HepG2 (cell line): Measurements from ENCODE around the gene HK2.

Experiments
- MAZ ChIP-seq, 2 experiments: sonication (generic) in 1 of 2; formaldehyde crosslinking in 1 of 2; IDR thresholded peaks; 2 replicates each; pipeline versions ENCODE4 v1.5.0 to v1.6.1; 2012 to 2020; ENCODE audit warnings: low read depth in 2 of 2, mild to moderate bottlenecking in 2 of 2, borderline replicate concordance in 1 of 2, improper control_type of control experiment in 1 of 2, low read length in 1 of 2, missing genetic modification reagents in 1 of 2, moderate library complexity in 1 of 2
- MTA3 ChIP-seq: sonication (generic); formaldehyde crosslinking; IDR thresholded peaks from 2 replicates; pipeline ENCODE4 v1.4.0; 2020; ENCODE audit warnings: missing genetic modification reagents
- MTF2 ChIP-seq: sonication (generic); formaldehyde crosslinking; IDR thresholded peaks from 2 replicates; pipeline ENCODE4 v1.5.0; 2020; ENCODE audit warnings: missing genetic modification reagents, borderline replicate concordance
- NR2C2 ChIP-seq: sonication (generic); formaldehyde crosslinking; IDR thresholded peaks from 2 replicates; pipeline ENCODE4 v1.4.0; 2020; ENCODE audit warnings: missing genetic modification reagents, mild to moderate bottlenecking, moderate library complexity, borderline replicate concordance
- PAX8 ChIP-seq: sonication (generic); formaldehyde crosslinking; IDR thresholded peaks from 2 replicates; pipeline ENCODE4 v1.8.0; 2022; ENCODE audit warnings: mild to moderate bottlenecking, missing genetic modification reagents, borderline replicate concordance
- TP53 ChIP-seq: sonication (generic); formaldehyde crosslinking; conservative IDR thresholded peaks from 2 replicates; pipeline ENCODE4 v1.4.0; 2020; ENCODE audit warnings: missing genetic modification reagents
- TF ChIP-seq, protein P1 (sequence below): sonication (generic); formaldehyde crosslinking; IDR thresholded peaks from 2 replicates; pipeline ENCODE4 v1.9.0; 2021; ENCODE audit warnings: missing genetic modification reagents, borderline replicate concordance

- TF ChIP-seq NR2C2 (CRISPR knock-in tag), result no peak
- TF ChIP-seq TP53 (CRISPR knock-in tag), result no peak
- no peak for TF ChIP-seq PAX8 (CRISPR knock-in tag)
- no peak for TF ChIP-seq MTA3
- no peak for TF ChIP-seq MTF2 (CRISPR knock-in tag)
- TF ChIP-seq, protein P1, sequence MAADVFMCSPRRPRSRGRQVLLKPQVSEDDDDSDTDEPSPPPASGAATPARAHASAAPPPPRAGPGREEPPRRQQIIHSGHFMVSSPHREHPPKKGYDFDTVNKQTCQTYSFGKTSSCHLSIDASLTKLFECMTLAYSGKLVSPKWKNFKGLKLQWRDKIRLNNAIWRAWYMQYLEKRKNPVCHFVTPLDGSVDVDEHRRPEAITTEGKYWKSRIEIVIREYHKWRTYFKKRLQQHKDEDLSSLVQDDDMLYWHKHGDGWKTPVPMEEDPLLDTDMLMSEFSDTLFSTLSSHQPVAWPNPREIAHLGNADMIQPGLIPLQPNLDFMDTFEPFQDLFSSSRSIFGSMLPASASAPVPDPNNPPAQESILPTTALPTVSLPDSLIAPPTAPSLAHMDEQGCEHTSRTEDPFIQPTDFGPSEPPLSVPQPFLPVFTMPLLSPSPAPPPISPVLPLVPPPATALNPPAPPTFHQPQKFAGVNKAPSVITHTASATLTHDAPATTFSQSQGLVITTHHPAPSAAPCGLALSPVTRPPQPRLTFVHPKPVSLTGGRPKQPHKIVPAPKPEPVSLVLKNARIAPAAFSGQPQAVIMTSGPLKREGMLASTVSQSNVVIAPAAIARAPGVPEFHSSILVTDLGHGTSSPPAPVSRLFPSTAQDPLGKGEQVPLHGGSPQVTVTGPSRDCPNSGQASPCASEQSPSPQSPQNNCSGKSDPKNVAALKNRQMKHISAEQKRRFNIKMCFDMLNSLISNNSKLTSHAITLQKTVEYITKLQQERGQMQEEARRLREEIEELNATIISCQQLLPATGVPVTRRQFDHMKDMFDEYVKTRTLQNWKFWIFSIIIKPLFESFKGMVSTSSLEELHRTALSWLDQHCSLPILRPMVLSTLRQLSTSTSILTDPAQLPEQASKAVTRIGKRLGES (CRISPR knock-in tag), result no peak
- TF ChIP-seq MAZ (IDR thresholded peaks at IDR 0.05; ENCODE audit: borderline replicate concordance, low read depth, low read length), result no peak
- TF ChIP-seq MAZ (CRISPR knock-in tag; IDR thresholded peaks at IDR 0.05; ENCODE audit: low read depth), result no peak
These were observed 52.3 kb downstream of the HK2 start for GRCh38 chr2:74886251-74886650.
